ENCODE measurements around the gene MICU1.

Gene MICU1

DNA sequence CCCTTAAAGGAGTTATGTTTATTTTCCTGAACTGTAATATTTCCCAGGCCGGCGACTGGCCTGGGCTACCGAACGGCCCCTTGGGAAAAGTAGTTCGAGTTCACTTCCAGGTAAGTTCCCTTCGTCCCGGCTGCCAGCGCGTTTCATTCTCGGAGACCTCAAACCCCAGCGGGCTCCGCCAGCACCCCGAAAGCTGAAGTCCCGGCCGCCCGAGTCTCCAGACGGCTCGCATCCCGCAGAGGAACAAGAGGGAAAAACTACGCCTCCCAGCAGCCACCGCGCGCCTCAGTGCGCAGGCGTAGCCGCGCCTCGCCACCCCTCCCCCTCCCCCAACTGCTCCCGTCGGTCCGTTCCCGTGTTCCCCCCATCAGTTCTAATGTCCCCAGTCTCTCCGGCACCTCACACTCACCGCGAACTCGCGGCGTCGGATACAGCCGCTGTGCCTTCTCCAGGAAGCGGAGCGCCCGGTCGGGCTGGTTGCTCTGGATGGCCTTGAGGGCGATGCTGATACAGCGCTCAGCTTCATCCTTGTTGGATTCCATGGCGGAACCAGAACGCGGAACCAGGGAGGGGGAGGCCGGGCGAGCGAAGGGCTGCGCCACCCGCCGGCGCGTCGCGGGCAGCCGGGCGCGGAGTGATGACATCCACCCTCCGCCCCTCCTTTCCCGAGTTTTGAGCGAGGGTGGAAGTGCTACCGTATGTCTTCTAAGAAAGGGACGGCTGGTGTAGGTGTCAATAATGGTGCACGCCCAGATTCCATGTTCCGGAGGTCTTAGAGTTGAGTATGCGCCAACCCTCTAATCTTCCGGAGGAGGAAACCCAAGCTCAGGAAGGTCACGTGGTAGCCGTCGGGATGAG lies 271.3 kb downstream of the MICU1 start, which contains the start of gene DNAJB12:
TSS of gene DNAJB12 (minus strand) at position 564 of the 858 bp plus-strand sequence. CDS start at position 542, 22 bp downstream.
- no peak for TF ChIP-seq CEBPB (IDR thresholded peaks at IDR 0.05)
- TF ChIP-seq YY1 (IDR thresholded peaks at IDR 0.05; ENCODE audit: low read depth): peak; percentile 87
- peak; percentile 73 for TF ChIP-seq TCF12 (IDR thresholded peaks at IDR 0.05; ENCODE audit: low read depth)
- TF ChIP-seq TAF1 (IDR thresholded peaks at IDR 0.05; ENCODE audit: low read depth): peak; percentile 72
- TF ChIP-seq CREB1 (IDR thresholded peaks at IDR 0.05; ENCODE audit: low read depth): peak; percentile 97
- no peak for TF ChIP-seq ZBTB7A (IDR thresholded peaks at IDR 0.05; ENCODE audit: low read depth)
- 0 out of 2 replicates have a peak, but pooled peaks have one; percentile 27 for TF ChIP-seq FOXM1 (IDR thresholded peaks at IDR 0.05; ENCODE audit: borderline replicate concordance, low read depth)
- TF ChIP-seq NFIC (IDR thresholded peaks at IDR 0.05): peak; percentile 51; the same call in 1 of the 2 replicates
- TF ChIP-seq MAX (IDR thresholded peaks at IDR 0.05): peak; percentile 88
- no peak for TF ChIP-seq RAD21 (IDR thresholded peaks at IDR 0.05; ENCODE audit: low read depth)
- no peak for TF ChIP-seq REST (IDR thresholded peaks at IDR 0.05; ENCODE audit: low read depth)
- peak; percentile 60 for TF ChIP-seq TEAD4 (IDR thresholded peaks at IDR 0.05)
- TF ChIP-seq EGR1 (IDR thresholded peaks at IDR 0.05): peak; percentile 55; the same call in 1 of the 2 replicates
- TF ChIP-seq USF1 (IDR thresholded peaks at IDR 0.05): peak; percentile 93
- TF ChIP-seq EP300 (IDR thresholded peaks at IDR 0.05; ENCODE audit: borderline replicate concordance): peak; percentile 33; the same call in 1 of the 2 replicates

DNA sequence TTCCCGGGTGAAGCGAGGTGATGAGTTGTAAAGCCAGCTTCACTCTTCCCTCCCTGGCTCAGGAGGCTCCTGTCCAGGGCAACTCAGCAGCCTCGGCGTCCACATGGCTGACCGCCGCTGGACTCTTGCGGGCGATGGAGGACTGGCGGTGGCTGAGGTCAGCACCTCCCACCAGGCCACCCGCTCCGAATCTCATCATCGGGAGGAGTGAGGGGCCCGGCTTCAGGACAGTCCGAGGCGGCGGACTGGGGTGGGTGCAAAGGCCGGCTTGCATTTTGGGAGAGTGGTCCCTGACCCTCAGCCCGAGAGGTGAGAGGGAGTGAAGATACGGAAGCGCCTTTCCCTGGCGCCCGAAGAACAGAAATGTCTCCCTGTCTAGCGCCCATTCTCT lies 271.9 kb downstream of the MICU1 start:
- TF ChIP-seq USF1 (IDR thresholded peaks at IDR 0.05): no peak
- peak; percentile 42; the same call in 1 of the 2 replicates for TF ChIP-seq MAX (IDR thresholded peaks at IDR 0.05)
- no peak; the same call in 1 of the 2 replicates for TF ChIP-seq EP300 (IDR thresholded peaks at IDR 0.05; ENCODE audit: borderline replicate concordance)
- peak; percentile 25; the same call in 1 of the 2 replicates for TF ChIP-seq YY1 (IDR thresholded peaks at IDR 0.05; ENCODE audit: low read depth)
- TF ChIP-seq TAF1 (IDR thresholded peaks at IDR 0.05; ENCODE audit: low read depth): no peak
- no peak for TF ChIP-seq CEBPB (IDR thresholded peaks at IDR 0.05)
- no peak for TF ChIP-seq TCF12 (IDR thresholded peaks at IDR 0.05; ENCODE audit: low read depth)
- no peak for TF ChIP-seq FOXM1 (IDR thresholded peaks at IDR 0.05; ENCODE audit: borderline replicate concordance, low read depth)

GRCh38 chr10:72353028-72353964 lies 272.6 kb downstream of the MICU1 start:
- TF ChIP-seq USF1 (IDR thresholded peaks at IDR 0.05) (peak; percentile 82), REST (IDR thresholded peaks at IDR 0.05; ENCODE audit: low read depth) (no peak)

- no peak for TF ChIP-seq CEBPB (IDR thresholded peaks at IDR 0.05)
- TF ChIP-seq TAF1 (IDR thresholded peaks at IDR 0.05; ENCODE audit: low read depth): no peak
- TF ChIP-seq FOXM1 (IDR thresholded peaks at IDR 0.05; ENCODE audit: borderline replicate concordance, low read depth): no peak
- TF ChIP-seq REST (IDR thresholded peaks at IDR 0.05; ENCODE audit: low read depth): no peak
- no peak for TF ChIP-seq NFIC (IDR thresholded peaks at IDR 0.05)
- TF ChIP-seq CREB1 (IDR thresholded peaks at IDR 0.05; ENCODE audit: low read depth): no peak
- no peak for TF ChIP-seq TEAD4 (IDR thresholded peaks at IDR 0.05)
- no peak for TF ChIP-seq RAD21 (IDR thresholded peaks at IDR 0.05; ENCODE audit: low read depth)
- TF ChIP-seq EGR1 (IDR thresholded peaks at IDR 0.05): no peak
These were observed 274.4 kb downstream of the MICU1 start for GRCh38 chr10:72351479-72351878.

All from Ishikawa (cell line).